Breast epithelium (tissue), 3 donors: ENCODE data around the gene TIRAP.

Source experiments
- CTCF ChIP-seq, 3 donors: fragments of 450-650 bp; IDR thresholded peaks; one replicate each; pipeline ENCODE4 v1.5.1; 2016 to 2017; ENCODE audit warnings: antibody characterized with exemption in 3 of 3, mild to moderate bottlenecking in 3 of 3, moderate library complexity in 3 of 3
- POLR2A ChIP-seq: fragments of 450-650 bp; IDR thresholded peaks from one replicate; pipeline ENCODE4 v1.6.1; 2016; ENCODE audit warnings: antibody characterized with exemption, mild to moderate bottlenecking, moderate library complexity

GRCh38 chr11:126257144-126257543 lies 25.7 kb upstream of the TIRAP start:
- TF ChIP-seq CTCF (IDR thresholded peaks at IDR 0.05) = no peak
- TF ChIP-seq POLR2A = no peak
